Fibroblast of villous mesenchyme (primary cell): ENCODE data around the gene LRRK1. TPM values are rescaled to one million over a fixed set of nuclear protein-coding genes. Genes with fewer than 3 reads are reported as not detected.

Experiments used
- DNase-seq: peaks from one replicate; pipeline ENCODE4 v3.0.0-alpha.2; 2010; ENCODE audit warnings: low read depth
- H3K4me3 ChIP-seq: 2 replicates; pipeline ENCODE4 v1.5.1; 2011; ENCODE audit warnings: low read depth, mild to moderate bottlenecking, low read length
- CTCF ChIP-seq: IDR thresholded peaks from 2 replicates; pipeline ENCODE4 v1.5.1; 2012; ENCODE audit warnings: low read depth, mild to moderate bottlenecking, low read length; ENCODE audit not compliant: insufficient read depth
- total RNA-seq: library from RNA; depleted of rRNA; stranded (reverse); fragments of >200 nt; gene quantifications from 2 replicates; pipeline ENCODE4 v1.2.3, GENCODE V29; 2012

The LRRK1 gene
- total RNA-seq, 1 donor = 10.8 TPM

- TF ChIP-seq CTCF = no peak
- H3K4me3 ChIP-seq = no peak overlapping the region
Measured at GRCh38 chr15:101035611-101036010, 116.5 kb downstream of the LRRK1 start.

GRCh38 chr15:101036189-101036588 is 117.0 kb downstream of the LRRK1 start:
- DNase-seq = no peak
- no peak overlapping the region for H3K4me3 ChIP-seq
- TF ChIP-seq CTCF = no peak

More at GRCh38 chr15:101035611-101036010, 116.5 kb downstream of the LRRK1 start:
- no peak for DNase-seq

- no peak for TF ChIP-seq CTCF
- DNase-seq = no peak
Measured at GRCh38 chr15:101037090-101037830, 118.1 kb downstream of the LRRK1 start.

GRCh38 chr15:101038327-101039003 is 119.3 kb downstream of the LRRK1 start:
- no peak for TF ChIP-seq CTCF
- DNase-seq = no peak
- H3K4me3 ChIP-seq = no peak overlapping the region

More at GRCh38 chr15:101037090-101037830, 118.1 kb downstream of the LRRK1 start:
- no peak overlapping the region for H3K4me3 ChIP-seq

GRCh38 chr15:101039461-101039860 is 120.3 kb downstream of the LRRK1 start:
- no peak for TF ChIP-seq CTCF
- H3K4me3 ChIP-seq = no peak overlapping the region
- DNase-seq = peak; percentile 86

- DNase-seq = no peak
- TF ChIP-seq CTCF = no peak
- H3K4me3 ChIP-seq = no peak overlapping the region
Measured at GRCh38 chr15:101042320-101042719, 123.2 kb downstream of the LRRK1 start.
